K562 (cell line): ENCODE results near the gene FARP2. TPM values are rescaled to one million over a fixed set of nuclear protein-coding genes. Genes with fewer than 3 reads are reported as not detected.
A peak's percentile ranks its signal among the peaks of the same experiment; 100 is the strongest.

Source experiments
- DACH1 ChIP-seq: fragments of 450-650 bp; IDR thresholded peaks from 2 replicates; pipeline ENCODE4 v1.6.1; 2018; ENCODE audit not compliant: partially characterized antibody
- EHMT2 ChIP-seq: fragments of 450-650 bp; IDR thresholded peaks from 2 replicates; pipeline ENCODE4 v1.6.1; 2018; ENCODE audit warnings: antibody characterized with exemption
- MAFF ChIP-seq: IDR thresholded peaks from 2 replicates; pipeline ENCODE4 v1.6.1; 2012; ENCODE audit warnings: low read length, improper control_type of control experiment
- MTA2 ChIP-seq: fragments of 450-650 bp; IDR thresholded peaks from 2 replicates; pipeline ENCODE4 v1.6.1; 2016; ENCODE audit warnings: low read depth
- PHF8 ChIP-seq: fragments of 200-600 bp; sonication (generic); IDR thresholded peaks from 2 replicates; pipeline ENCODE4 v1.6.1; 2012; ENCODE audit warnings: mixed run types, mild to moderate bottlenecking, inconsistent platforms, low read length, moderate library complexity, borderline replicate concordance
- RBM17 ChIP-seq: fragments of 200-400 bp; formaldehyde crosslinking; IDR thresholded peaks from 2 replicates; pipeline ENCODE4 v1.6.1; 2017; ENCODE audit warnings: low read depth, mild to moderate bottlenecking, low read length, borderline replicate concordance
- ZEB2 ChIP-seq: fragments of 450-650 bp; IDR thresholded peaks from 2 replicates; pipeline ENCODE4 v1.6.1; 2016
- ZNF431 ChIP-seq: sonication (generic); formaldehyde crosslinking; IDR thresholded peaks from 2 replicates; pipeline ENCODE4 v1.8.0; 2022; ENCODE audit warnings: mild to moderate bottlenecking, missing genetic modification reagents
- ZNF589 ChIP-seq: fragments of 200-800 bp; sonication (Bioruptor generic); IDR thresholded peaks from 2 replicates; pipeline ENCODE4 v1.6.1; 2016; ENCODE audit warnings: low read depth, missing genetic modification characterization, missing compliant biosample characterization
- ZNF699 ChIP-seq: fragments of 250-450 bp; sonication (Bioruptor Pico); IDR thresholded peaks from 2 replicates; pipeline ENCODE4 v1.8.0; 2021; ENCODE audit warnings: mild to moderate bottlenecking, moderate library complexity; ENCODE audit not compliant: insufficient replicate concordance
- polyA plus RNA-seq, 8 experiments: library from polyadenylated mRNA; depleted of rRNA in 4 of 8; stranded (reverse) in 5 of 8; unstranded in 3 of 8; fragments of >200 nt; fragmentation: Nextera tagmentation in 2 of 8; fragmentation: Illumina TruSeq in 1 of 8; extraction: Ambion mirVana in 2 of 8; extraction: Trizol in 1 of 8; gene quantifications; 2 replicates each; pipeline versions ENCODE4 v1.2.1 to v1.2.3, GENCODE V29; 2011 to 2014; ENCODE audit warnings: inconsistent platforms in 1 of 8, missing spikeins in 1 of 8
- total RNA-seq, 7 experiments: library from RNA; depleted of rRNA in 6 of 7; stranded (reverse); fragments of >200 nt in 6 of 7; fragmentation: Illumina TruSeq in 2 of 7; extraction: Trizol in 2 of 7; gene quantifications; 2 replicates each; pipeline versions ENCODE4 v1.2.1 to v1.2.3, GENCODE V29; 2011 to 2021; ENCODE audit warnings: low replicate concordance in 1 of 7
- TF ChIP-seq, protein P1 (sequence below), 2 experiments: fragments of 200-800 bp in 1 of 2; sonication (Bioruptor generic) in 1 of 2; sonication (generic) in 1 of 2; formaldehyde crosslinking in 1 of 2; IDR thresholded peaks in 1 of 2; conservative IDR thresholded peaks in 1 of 2; 2 replicates each; pipeline versions ENCODE4 v1.5.0 to v1.6.1; 2016 to 2020; ENCODE audit warnings: missing compliant biosample characterization in 1 of 2, missing genetic modification characterization in 1 of 2, missing genetic modification reagents in 1 of 2
- TF ChIP-seq, protein P2 (sequence below): fragments of 450-650 bp; IDR thresholded peaks from 2 replicates; pipeline ENCODE4 v1.6.1; 2016; ENCODE audit warnings: missing biosample characterization, missing genetic modification characterization
- TF ChIP-seq, protein P3 (sequence below): fragments of 450-650 bp; IDR thresholded peaks from 2 replicates; pipeline ENCODE4 v1.6.1; 2016; ENCODE audit warnings: borderline replicate concordance
- TF ChIP-seq, protein P4 (sequence below): IDR thresholded peaks from 2 replicates; pipeline ENCODE4 v1.6.1; 2012; ENCODE audit warnings: low read depth, low read length, improper control_type of control experiment, borderline replicate concordance
- TF ChIP-seq, protein P5 (sequence below): fragments of 250-450 bp; sonication (Bioruptor Pico); IDR thresholded peaks from 2 replicates; pipeline ENCODE4 v1.4.0; 2020; ENCODE audit warnings: mild to moderate bottlenecking
- TF ChIP-seq, protein P6 (sequence below): fragments of 450-650 bp; IDR thresholded peaks from 2 replicates; pipeline ENCODE4 v1.6.1; 2016

Gene FARP2
- total and polyA plus RNA-seq, 9 of the 15 experiments (the other 6 are each of a cell fraction or from before 2014, with no cell fraction given) = 4.1 to 38.1 (median 21.1) TPM

- TF ChIP-seq EHMT2 (no peak), MAFF (no peak), ZNF431 (no peak), ZEB2 (no peak), DACH1 (no peak), PHF8 (peak; percentile 74; the same call in 1 of the 2 replicates), RBM17 (no peak), ZNF699 (no peak), ZNF589 (CRISPR knock-in tag) (no peak), MTA2 (no peak)
- TF ChIP-seq, protein P1, sequence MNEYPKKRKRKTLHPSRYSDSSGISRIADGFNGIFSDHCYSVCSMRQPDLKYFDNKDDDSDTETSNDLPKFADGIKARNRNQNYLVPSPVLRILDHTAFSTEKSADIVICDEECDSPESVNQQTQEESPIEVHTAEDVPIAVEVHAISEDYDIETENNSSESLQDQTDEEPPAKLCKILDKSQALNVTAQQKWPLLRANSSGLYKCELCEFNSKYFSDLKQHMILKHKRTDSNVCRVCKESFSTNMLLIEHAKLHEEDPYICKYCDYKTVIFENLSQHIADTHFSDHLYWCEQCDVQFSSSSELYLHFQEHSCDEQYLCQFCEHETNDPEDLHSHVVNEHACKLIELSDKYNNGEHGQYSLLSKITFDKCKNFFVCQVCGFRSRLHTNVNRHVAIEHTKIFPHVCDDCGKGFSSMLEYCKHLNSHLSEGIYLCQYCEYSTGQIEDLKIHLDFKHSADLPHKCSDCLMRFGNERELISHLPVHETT (CRISPR knock-in tag; conservative IDR thresholded peaks at IDR 0.05 in 1 of 2, IDR thresholded peaks at IDR 0.05 in 1 of 2) = no peak
- TF ChIP-seq, protein P2, sequence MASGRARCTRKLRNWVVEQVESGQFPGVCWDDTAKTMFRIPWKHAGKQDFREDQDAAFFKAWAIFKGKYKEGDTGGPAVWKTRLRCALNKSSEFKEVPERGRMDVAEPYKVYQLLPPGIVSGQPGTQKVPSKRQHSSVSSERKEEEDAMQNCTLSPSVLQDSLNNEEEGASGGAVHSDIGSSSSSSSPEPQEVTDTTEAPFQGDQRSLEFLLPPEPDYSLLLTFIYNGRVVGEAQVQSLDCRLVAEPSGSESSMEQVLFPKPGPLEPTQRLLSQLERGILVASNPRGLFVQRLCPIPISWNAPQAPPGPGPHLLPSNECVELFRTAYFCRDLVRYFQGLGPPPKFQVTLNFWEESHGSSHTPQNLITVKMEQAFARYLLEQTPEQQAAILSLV (tag) = no peak
- TF ChIP-seq, protein P3, sequence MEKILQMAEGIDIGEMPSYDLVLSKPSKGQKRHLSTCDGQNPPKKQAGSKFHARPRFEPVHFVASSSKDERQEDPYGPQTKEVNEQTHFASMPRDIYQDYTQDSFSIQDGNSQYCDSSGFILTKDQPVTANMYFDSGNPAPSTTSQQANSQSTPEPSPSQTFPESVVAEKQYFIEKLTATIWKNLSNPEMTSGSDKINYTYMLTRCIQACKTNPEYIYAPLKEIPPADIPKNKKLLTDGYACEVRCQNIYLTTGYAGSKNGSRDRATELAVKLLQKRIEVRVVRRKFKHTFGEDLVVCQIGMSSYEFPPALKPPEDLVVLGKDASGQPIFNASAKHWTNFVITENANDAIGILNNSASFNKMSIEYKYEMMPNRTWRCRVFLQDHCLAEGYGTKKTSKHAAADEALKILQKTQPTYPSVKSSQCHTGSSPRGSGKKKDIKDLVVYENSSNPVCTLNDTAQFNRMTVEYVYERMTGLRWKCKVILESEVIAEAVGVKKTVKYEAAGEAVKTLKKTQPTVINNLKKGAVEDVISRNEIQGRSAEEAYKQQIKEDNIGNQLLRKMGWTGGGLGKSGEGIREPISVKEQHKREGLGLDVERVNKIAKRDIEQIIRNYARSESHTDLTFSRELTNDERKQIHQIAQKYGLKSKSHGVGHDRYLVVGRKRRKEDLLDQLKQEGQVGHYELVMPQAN = no peak
- TF ChIP-seq, protein P4, sequence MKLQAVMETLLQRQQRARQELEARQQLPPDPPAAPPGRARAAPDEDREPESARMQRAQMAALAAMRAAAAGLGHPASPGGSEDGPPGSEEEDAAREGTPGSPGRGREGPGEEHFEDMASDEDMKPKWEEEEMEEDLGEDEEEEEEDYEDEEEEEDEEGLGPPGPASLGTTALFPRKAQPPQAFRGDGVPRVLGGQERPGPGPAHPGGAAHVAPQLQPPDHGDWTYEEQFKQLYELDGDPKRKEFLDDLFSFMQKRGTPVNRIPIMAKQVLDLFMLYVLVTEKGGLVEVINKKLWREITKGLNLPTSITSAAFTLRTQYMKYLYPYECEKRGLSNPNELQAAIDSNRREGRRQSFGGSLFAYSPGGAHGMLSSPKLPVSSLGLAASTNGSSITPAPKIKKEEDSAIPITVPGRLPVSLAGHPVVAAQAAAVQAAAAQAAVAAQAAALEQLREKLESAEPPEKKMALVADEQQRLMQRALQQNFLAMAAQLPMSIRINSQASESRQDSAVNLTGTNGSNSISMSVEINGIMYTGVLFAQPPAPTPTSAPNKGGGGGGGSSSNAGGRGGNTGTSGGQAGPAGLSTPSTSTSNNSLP = no peak
- TF ChIP-seq, protein P5, sequence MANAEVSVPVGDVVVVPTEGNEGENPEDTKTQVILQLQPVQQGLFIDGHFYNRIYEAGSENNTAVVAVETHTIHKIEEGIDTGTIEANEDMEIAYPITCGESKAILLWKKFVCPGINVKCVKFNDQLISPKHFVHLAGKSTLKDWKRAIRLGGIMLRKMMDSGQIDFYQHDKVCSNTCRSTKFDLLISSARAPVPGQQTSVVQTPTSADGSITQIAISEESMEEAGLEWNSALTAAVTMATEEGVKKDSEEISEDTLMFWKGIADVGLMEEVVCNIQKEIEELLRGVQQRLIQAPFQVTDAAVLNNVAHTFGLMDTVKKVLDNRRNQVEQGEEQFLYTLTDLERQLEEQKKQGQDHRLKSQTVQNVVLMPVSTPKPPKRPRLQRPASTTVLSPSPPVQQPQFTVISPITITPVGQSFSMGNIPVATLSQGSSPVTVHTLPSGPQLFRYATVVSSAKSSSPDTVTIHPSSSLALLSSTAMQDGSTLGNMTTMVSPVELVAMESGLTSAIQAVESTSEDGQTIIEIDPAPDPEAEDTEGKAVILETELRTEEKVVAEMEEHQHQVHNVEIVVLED = peak; percentile 34; the same call in 1 of the 2 replicates
- TF ChIP-seq, protein P6, sequence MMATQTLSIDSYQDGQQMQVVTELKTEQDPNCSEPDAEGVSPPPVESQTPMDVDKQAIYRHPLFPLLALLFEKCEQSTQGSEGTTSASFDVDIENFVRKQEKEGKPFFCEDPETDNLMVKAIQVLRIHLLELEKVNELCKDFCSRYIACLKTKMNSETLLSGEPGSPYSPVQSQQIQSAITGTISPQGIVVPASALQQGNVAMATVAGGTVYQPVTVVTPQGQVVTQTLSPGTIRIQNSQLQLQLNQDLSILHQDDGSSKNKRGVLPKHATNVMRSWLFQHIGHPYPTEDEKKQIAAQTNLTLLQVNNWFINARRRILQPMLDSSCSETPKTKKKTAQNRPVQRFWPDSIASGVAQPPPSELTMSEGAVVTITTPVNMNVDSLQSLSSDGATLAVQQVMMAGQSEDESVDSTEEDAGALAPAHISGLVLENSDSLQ = peak; percentile 56; the same call in 1 of the 2 replicates
Observed at GRCh38 chr2:241355983-241356870, at the start of gene FARP2 (continued).
